Measurements from ENCODE around the gene CALN1. TPM values are rescaled to one million over a fixed set of nuclear protein-coding genes. Genes with fewer than 3 reads are reported as not detected.

CALN1 gene
- total and polyA plus RNA-seq, 2 of the 8 experiments (the other 6 are each of a cell fraction or from before 2014, with no cell fraction given): 6.4 to 15.2 TPM

DNA sequence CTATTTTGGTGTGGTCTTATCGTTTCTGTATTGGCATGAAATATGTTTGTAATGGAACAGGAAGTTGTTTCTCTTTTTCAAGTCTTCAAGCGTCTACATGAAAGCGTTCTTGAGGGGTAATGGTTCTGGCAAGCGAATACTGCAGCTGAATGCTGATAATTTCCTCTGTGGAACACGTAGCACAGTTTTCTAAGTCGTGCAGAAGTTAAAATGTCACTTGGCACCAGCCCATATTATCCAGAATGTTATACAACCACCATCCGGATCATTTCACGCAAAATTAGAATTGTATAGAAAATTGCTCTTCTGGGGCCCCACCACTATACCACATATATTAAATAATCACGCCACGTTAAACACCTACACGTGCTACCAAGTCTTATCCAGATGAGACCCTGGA, 354.3 kb downstream of the CALN1 start:
- H2BK15ac ChIP-seq (ENCODE audit: low read length): no peak overlapping the region
- FAIRE-seq: no peak
- H3K4me1 ChIP-seq (replicated peaks in 1 of 4; ENCODE audit: control insufficient read depth in 3 of 4, insufficient read depth in 4 of 4, low read length in 3 of 4): no peaks in the 10 kb centered on the region
- no peaks in the 10 kb centered on the region for H3K23me2 ChIP-seq (ENCODE audit: low read depth, low read length)
- ChIA-PET POLR2A (ENCODE audit: partially characterized antibody) (no interaction called here), CTCF (ENCODE audit: partially characterized antibody) (interaction anchor here (0.6 to 1.0 kb wide), 2 partner anchors 10 to 26 kb away, joined by 3 read pairs; no protein-coding TSS in a partner anchor)
- H3K14ac ChIP-seq (ENCODE audit: insufficient read length): no peak overlapping the region
- no peak overlapping the region for H3K4me3 ChIP-seq (ENCODE audit: extremely low read depth in 1 of 4, insufficient read depth in 2 of 4, low read depth in 3 of 4, low read length in 4 of 4)
- DNase-seq (ENCODE audit: low read depth in 1 of 2, low spot score in 2 of 2): no peak
- no peak overlapping the region for H2BK120ac ChIP-seq (replicated peaks; ENCODE audit: low read depth, low read length)
- H3K9me3 ChIP-seq (ENCODE audit: insufficient read depth in 2 of 2, low read depth in 1 of 2, low read length in 1 of 2): no peaks in the 10 kb centered on the region
- H2BK12ac ChIP-seq (ENCODE audit: low read depth, low read length): no peak overlapping the region
- no peaks in the 10 kb centered on the region for H4K20me1 ChIP-seq (replicated peaks in 1 of 2; ENCODE audit: control insufficient read depth in 1 of 2, insufficient read depth in 2 of 2, low read length in 2 of 2)
- WGBS, 2 experiments (ENCODE audit: extremely low coverage in 1 of 2, insufficient coverage in 1 of 2, insufficient read length in 1 of 2, insufficient replicate concordance in 2 of 2, low coverage in 1 of 2, low lambda C conversion rate in 2 of 2, missing lambda C conversion rate in 1 of 2): 93% methylated on average over 11 of the region's 11 CpGs; no CpG with 5 or more reads in 1 of the 2 experiments
- H3K23ac ChIP-seq (ENCODE audit: insufficient read length): no peak overlapping the region
- H3K27me3 ChIP-seq (replicated peaks in 1 of 4; ENCODE audit: control insufficient read depth in 3 of 4, extremely low read depth in 1 of 4, insufficient read depth in 3 of 4, low read length in 3 of 4): no peaks in the 10 kb centered on the region
- no peak overlapping the region for H3K18ac ChIP-seq (ENCODE audit: extremely low read depth, low read length)
- H3K79me2 ChIP-seq (ENCODE audit: control insufficient read depth in 1 of 2, insufficient read depth in 2 of 2, low read length in 2 of 2): no peaks in the 10 kb centered on the region
- no peak overlapping the region for H4K5ac ChIP-seq (ENCODE audit: insufficient read length, low read depth, low read length)
- no peak overlapping the region for H3K27ac ChIP-seq (ENCODE audit: low read depth, low read length)
- no peak overlapping the region for H3K56ac ChIP-seq (replicated peaks; ENCODE audit: insufficient read length, low read depth, low read length)
- H2BK20ac ChIP-seq (ENCODE audit: low read length): no peak overlapping the region
- H3K4ac ChIP-seq (replicated peaks; ENCODE audit: insufficient read length, low read depth, low read length): no peak overlapping the region
- H3K36me3 ChIP-seq (ENCODE audit: control insufficient read depth in 2 of 4, insufficient read depth in 4 of 4, low read length in 3 of 4): no peaks in the 10 kb centered on the region
- no peak overlapping the region for H2BK5ac ChIP-seq (ENCODE audit: low read depth, low read length)
- H3K4me2 ChIP-seq (ENCODE audit: insufficient read depth in 1 of 2, low read depth in 2 of 2, low read length in 2 of 2): no peak overlapping the region
- H3K9ac ChIP-seq (replicated peaks in 1 of 4; ENCODE audit: extremely low read depth in 1 of 4, low read depth in 3 of 4, low read length in 3 of 4): no peak overlapping the region
- H2AFZ ChIP-seq (ENCODE audit: low read length): no peak overlapping the region
- TF ChIP-seq GTF2F1 (IDR thresholded peaks at IDR 0.05; ENCODE audit: borderline replicate concordance, low read depth, low read length): no peak
- no peak overlapping the region for H4K91ac ChIP-seq (replicated peaks; ENCODE audit: insufficient read length, low read length)
- no peak overlapping the region for H2AK5ac ChIP-seq (ENCODE audit: low read depth, low read length)
- H4K8ac ChIP-seq (ENCODE audit: extremely low read depth, insufficient read depth, low read length): no peak overlapping the region
- H3K79me1 ChIP-seq (ENCODE audit: low read depth, low read length): no peaks in the 10 kb centered on the region

All from H1 (cell line).